GM18909 (cell line): ENCODE measurements around the gene NOL3.
A peak's percentile ranks its signal among the peaks of the same experiment; 100 is the strongest.

Experiments used
- ATAC-seq: cut with Tn5 transposase; IDR thresholded peaks from one replicate; pipeline ENCODE4 v1.9.1; 2021; ENCODE audit warnings: mild to moderate bottlenecking; ENCODE audit not compliant: unreplicated experiment, poor library complexity

Gene NOL3

GRCh38 chr16:67187175-67187890 is 17.0 kb downstream of the NOL3 start:
- ATAC-seq = no peak

GRCh38 chr16:67188323-67188722 is 18.0 kb downstream of the NOL3 start:
- no peak for ATAC-seq

GRCh38 chr16:67188798-67189197 is 18.5 kb downstream of the NOL3 start:
- no peak for ATAC-seq

- no peak for ATAC-seq
These were observed 19.7 kb downstream of the NOL3 start, which contains the start of gene EXOC3L1 for GRCh38 chr16:67190041-67190440. Gene EXOC3L1, minus strand, starts transcription at chr16:67190136. Its CDS starts 460 bp downstream, at chr16:67189676.

GRCh38 chr16:67190448-67191399 is 20.4 kb downstream of the NOL3 start:
- ATAC-seq = no peak

GRCh38 chr16:67191411-67191994 is 21.2 kb downstream of the NOL3 start:
- no peak for ATAC-seq

GRCh38 chr16:67191995-67192681 is 21.8 kb downstream of the NOL3 start, which contains the start of gene E2F4:
Gene E2F4, plus strand, starts transcription at chr16:67192155. Its CDS starts 73 bp downstream, at chr16:67192228.
- ATAC-seq = peak; percentile 91

GRCh38 chr16:67192781-67193361 is 22.5 kb downstream of the NOL3 start:
- ATAC-seq = no peak

- no peak for ATAC-seq
These were observed 23.2 kb downstream of the NOL3 start for GRCh38 chr16:67193536-67193935.

- ATAC-seq = no peak
These were observed 23.9 kb downstream of the NOL3 start for GRCh38 chr16:67194260-67194659.

- ATAC-seq = no peak
These were observed 25.3 kb downstream of the NOL3 start for GRCh38 chr16:67195676-67196075.

GRCh38 chr16:67196881-67197280 is 26.5 kb downstream of the NOL3 start:
- no peak for ATAC-seq

- no peak for ATAC-seq
These were observed 27.4 kb downstream of the NOL3 start for GRCh38 chr16:67197704-67198103.

GRCh38 chr16:67198238-67198734 is 27.9 kb downstream of the NOL3 start:
- ATAC-seq = no peak

GRCh38 chr16:67199011-67199807 is 28.9 kb downstream of the NOL3 start, which contains the start of gene ELMO3:
Gene ELMO3, plus strand, starts transcription at chr16:67199131. Its CDS starts 196 bp downstream, at chr16:67199327.
- ATAC-seq = no peak

GRCh38 chr16:67199808-67200198 is 29.5 kb downstream of the NOL3 start:
- no peak for ATAC-seq

- ATAC-seq = no peak
These were observed 30.2 kb downstream of the NOL3 start for GRCh38 chr16:67200491-67200890.

GRCh38 chr16:67201411-67202345 is 31.3 kb downstream of the NOL3 start:
- no peak for ATAC-seq
